A673 (cell line): Measurements from ENCODE around the gene SAMD14. TPM values are rescaled to one million over a fixed set of nuclear protein-coding genes. Genes with fewer than 3 reads are reported as not detected.

Source experiments
- BruUV-seq: library from RNA; stranded (reverse); fragments of 400-500 nt; replicated peaks from 2 replicates; lab custom pipeline; 2021; lab: Mats Ljungman, UMichigan
- CTCF ChIA-PET: fragments of 300-600 bp; sonication (Branson Sonifier 250); formaldehyde crosslinking; loops from one replicate; lab custom pipeline; 2022; ENCODE audit warnings: antibody characterized with exemption; lab: Charles Lee
- POLR2A ChIA-PET: fragments of 300-600 bp; sonication (Branson Sonifier 250); formaldehyde crosslinking; loops from one replicate; lab custom pipeline; 2022; ENCODE audit warnings: antibody characterized with exemption; ENCODE audit not compliant: low non-redundant PET; lab: Charles Lee
- DNase-seq: peaks from one replicate; pipeline ENCODE4 v3.0.0-alpha.2; 2015; ENCODE audit warnings: low spot score
- H3K27ac ChIP-seq: fragments of 200-600 bp; sonication (generic); 2 replicates; pipeline ENCODE4 v1.5.1; 2016; ENCODE audit warnings: mixed run types, low read depth, mild to moderate bottlenecking, mixed read lengths, antibody characterized with exemption, low read length; ENCODE audit not compliant: poor library complexity, severe bottlenecking
- H3K27me3 ChIP-seq: fragments of 200-600 bp; sonication (generic); replicated peaks from 2 replicates; pipeline ENCODE4 v1.6.1; 2017; ENCODE audit warnings: mixed run types, low read depth, mild to moderate bottlenecking, mixed read lengths, antibody characterized with exemption, low read length; ENCODE audit not compliant: insufficient read depth, poor library complexity
- H3K36me3 ChIP-seq: fragments of 200-600 bp; sonication (generic); 2 replicates; pipeline ENCODE4 v1.6.1; 2016; ENCODE audit warnings: mixed run types, mild to moderate bottlenecking, mixed read lengths, antibody characterized with exemption, low read length; ENCODE audit not compliant: insufficient read depth, poor library complexity, severe bottlenecking
- H3K4me1 ChIP-seq: fragments of 200-600 bp; sonication (generic); 2 replicates; pipeline ENCODE4 v1.6.1; 2017; ENCODE audit warnings: mixed run types, mild to moderate bottlenecking, mixed read lengths, antibody characterized with exemption, low read length; ENCODE audit not compliant: insufficient read depth, poor library complexity, severe bottlenecking
- H3K4me3 ChIP-seq: fragments of 200-600 bp; sonication (generic); 2 replicates; pipeline ENCODE4 v1.5.1; 2016; ENCODE audit warnings: low read depth, mixed run types, mild to moderate bottlenecking, mixed read lengths, low read length; ENCODE audit not compliant: poor library complexity, severe bottlenecking
- H3K9me3 ChIP-seq: fragments of 200-600 bp; sonication (generic); 2 replicates; pipeline ENCODE4 v1.6.1; 2016; ENCODE audit warnings: mixed run types, low read depth, mild to moderate bottlenecking, mixed read lengths, antibody characterized with exemption, low read length; ENCODE audit not compliant: poor library complexity, severe bottlenecking
- CTCF ChIP-seq: fragments of 300-800, 200-600 bp; sonication (generic); conservative IDR thresholded peaks from 2 replicates; pipeline ENCODE4 v1.5.1; 2017; ENCODE audit warnings: low read depth, mild to moderate bottlenecking, antibody characterized with exemption, low read length, moderate library complexity, mixed read lengths
- EZH2 ChIP-seq: fragments of 200-600 bp; sonication (generic); IDR thresholded peaks from 2 replicates; pipeline ENCODE4 v1.6.1; 2017; ENCODE audit warnings: borderline replicate concordance, low read depth, mild to moderate bottlenecking, mixed read lengths, antibody characterized with exemption, low read length; ENCODE audit not compliant: poor library complexity, severe bottlenecking
- intact Hi-C: fragments of 100-400 bp; cut with micrococcal nuclease; formaldehyde crosslinking; loops from one replicate; pipeline ENCODE4 v1.10.0; 2022; ENCODE audit not compliant: unreplicated experiment
- total RNA-seq: library from RNA; stranded (reverse); gene quantifications from 2 replicates; pipeline ENCODE4 v1.2.3, GENCODE V29; 2021

The SAMD14 gene
- total RNA-seq, 1 experiment from 2014 or later = 45.0 TPM

GRCh38 chr17:50107790-50108414, 22.1 kb downstream of the SAMD14 start:
- Histone ChIP-seq H3K4me1 (no peaks in the 10 kb centered on the region), H3K4me3 (no peak overlapping the region), H3K36me3 (no peaks in the 10 kb centered on the region), H3K27me3 (no peaks in the 10 kb centered on the region), H3K27ac (no peak overlapping the region), H3K9me3 (no peaks in the 10 kb centered on the region)
- no TSS peak for BruUV-seq
- no peak for TF ChIP-seq EZH2
- TF ChIP-seq CTCF = no peak
- POLR2A ChIA-PET = interaction anchor here (0.6 kb wide), 1 partner anchor 24 kb away, joined by 5 read pairs; no protein-coding TSS in a partner anchor
- DNase-seq = no peak
- CTCF ChIA-PET = interaction anchor here (0.6 to 1.5 kb wide), 2 partner anchors 13 to 51 kb away, joined by 3 to 5 read pairs; no protein-coding TSS in a partner anchor
- intact Hi-C loops = no loop called here

GRCh38 chr17:50106393-50107131, 23.4 kb downstream of the SAMD14 start:
- BruUV-seq = no TSS peak
- ChIA-PET POLR2A (no interaction called here), CTCF (no interaction called here)
- DNase-seq = no peak
- no peaks in the 10 kb centered on the region for H3K27me3 ChIP-seq
- no peaks in the 10 kb centered on the region for H3K36me3 ChIP-seq
- H3K4me3 ChIP-seq = no peak overlapping the region
- no peak overlapping the region for H3K27ac ChIP-seq
- H3K9me3 ChIP-seq = no peaks in the 10 kb centered on the region
- TF ChIP-seq CTCF (no peak), EZH2 (no peak)
- no peaks in the 10 kb centered on the region for H3K4me1 ChIP-seq
- intact Hi-C loops = no loop called here

DNA sequence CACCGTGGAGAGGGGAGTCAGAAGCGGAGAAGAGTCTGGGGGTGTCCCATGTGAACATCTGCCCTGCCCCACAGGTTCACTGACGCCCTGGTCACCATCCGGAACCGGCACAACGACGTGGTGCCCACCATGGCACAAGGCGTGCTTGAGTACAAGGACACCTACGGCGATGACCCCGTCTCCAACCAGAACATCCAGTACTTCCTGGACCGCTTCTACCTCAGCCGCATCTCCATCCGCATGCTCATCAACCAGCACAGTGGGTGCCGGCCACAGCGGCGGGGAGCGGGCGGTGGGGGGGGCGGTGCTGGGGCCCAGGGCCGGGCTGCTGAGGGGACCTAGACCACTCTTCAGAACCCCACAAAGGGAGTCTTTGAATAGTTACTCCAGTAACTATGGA, 24.1 kb downstream of the SAMD14 start:
- intact Hi-C loops = no loop called here
- POLR2A ChIA-PET = no interaction called here
- no peaks in the 10 kb centered on the region for H3K27me3 ChIP-seq
- no peaks in the 10 kb centered on the region for H3K4me1 ChIP-seq
- H3K36me3 ChIP-seq = no peaks in the 10 kb centered on the region
- CTCF ChIA-PET = interaction anchor here (0.5 kb wide), 1 partner anchor 9 kb away, joined by 3 read pairs; no protein-coding TSS in a partner anchor
- DNase-seq = no peak
- no peak for TF ChIP-seq EZH2
- no peaks in the 10 kb centered on the region for H3K9me3 ChIP-seq
- no TSS peak for BruUV-seq
- no peak overlapping the region for H3K27ac ChIP-seq
- H3K4me3 ChIP-seq = no peak overlapping the region
